Activated naive CD4-positive, alpha-beta T cell treated with anti-CD3 and anti-CD28 coated beads, Interleukin-2, amount 50 U/mL, for 16 hours (primary cell): ENCODE data around the gene GCNT2.
"Not testable (repeated sequence)": the region's sequence is repeated elsewhere in the genome, so short reads cannot be mapped to it uniquely, and the experiment has no call there.

Experiments used
- DNase-seq: peaks from one replicate; pipeline ENCODE4 v3.0.0-alpha.2; 2020

The GCNT2 gene

GRCh38 chr6:10613723-10614122, 92.6 kb downstream of the GCNT2 start:
- no peak for DNase-seq

DNA sequence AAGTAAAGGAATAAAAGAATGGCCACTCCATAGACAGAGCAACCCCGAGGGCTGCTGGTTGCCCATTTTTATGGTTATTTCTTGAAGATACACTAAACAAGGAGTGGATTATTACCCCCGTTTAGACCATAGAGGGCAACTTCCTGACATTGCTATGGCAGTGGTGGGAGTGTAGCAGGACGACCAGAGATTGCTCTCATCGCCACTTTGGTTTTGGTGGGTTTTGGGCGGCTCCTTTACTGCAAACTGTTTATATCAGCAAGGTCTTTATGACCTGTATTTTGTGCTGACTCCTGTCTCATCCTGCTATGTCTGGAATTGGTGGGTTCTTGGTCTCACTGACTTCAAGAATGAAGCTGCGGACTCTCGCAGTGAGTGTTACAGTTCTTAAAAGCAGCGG, 94.5 kb downstream of the GCNT2 start:
- no peak for DNase-seq

DNA sequence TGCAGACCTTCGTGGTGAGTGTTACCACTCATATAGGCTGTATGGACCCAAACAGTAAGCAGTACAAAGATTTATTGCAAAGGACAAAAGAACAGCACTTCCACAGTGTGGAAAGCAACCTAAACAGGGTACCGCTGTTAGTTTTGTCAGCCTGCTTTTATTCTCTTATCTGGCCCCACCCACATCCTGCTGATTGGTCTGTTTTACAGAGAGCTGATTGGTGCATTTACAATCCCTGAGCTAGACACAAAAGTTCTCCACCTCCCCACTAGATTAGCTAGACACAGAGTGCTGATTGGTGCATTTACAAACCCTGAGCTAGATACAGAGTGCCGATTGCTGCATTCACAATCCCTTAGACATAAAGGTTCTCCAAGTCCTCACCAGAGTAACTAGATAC, 95.1 kb downstream of the GCNT2 start:
- DNase-seq: not testable (repeated sequence)

- no peak for DNase-seq
Measured at GRCh38 chr6:10617008-10617696, 96.0 kb downstream of the GCNT2 start.

DNA sequence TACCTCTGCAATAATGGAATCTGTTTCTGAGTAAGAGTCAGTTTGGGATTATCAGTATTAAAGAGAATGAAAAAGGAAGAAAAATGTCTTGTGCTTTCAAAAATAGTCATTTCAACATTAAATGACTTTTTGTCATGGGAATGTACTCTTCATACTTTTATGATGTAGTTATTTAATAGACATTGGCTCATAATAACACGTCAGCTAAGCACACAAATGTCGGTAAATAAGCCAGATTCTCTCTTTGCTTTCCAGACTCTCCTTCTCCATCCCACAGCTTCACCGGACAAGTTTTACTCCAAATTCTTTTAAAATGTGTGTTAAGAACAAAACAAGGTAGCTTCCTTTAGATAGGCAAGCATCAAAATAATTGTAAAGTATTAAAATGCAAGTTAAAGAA, 97.3 kb downstream of the GCNT2 start:
- no peak for DNase-seq

- DNase-seq: no peak
Measured at GRCh38 chr6:10621213-10621612, 100.1 kb downstream of the GCNT2 start.

DNA sequence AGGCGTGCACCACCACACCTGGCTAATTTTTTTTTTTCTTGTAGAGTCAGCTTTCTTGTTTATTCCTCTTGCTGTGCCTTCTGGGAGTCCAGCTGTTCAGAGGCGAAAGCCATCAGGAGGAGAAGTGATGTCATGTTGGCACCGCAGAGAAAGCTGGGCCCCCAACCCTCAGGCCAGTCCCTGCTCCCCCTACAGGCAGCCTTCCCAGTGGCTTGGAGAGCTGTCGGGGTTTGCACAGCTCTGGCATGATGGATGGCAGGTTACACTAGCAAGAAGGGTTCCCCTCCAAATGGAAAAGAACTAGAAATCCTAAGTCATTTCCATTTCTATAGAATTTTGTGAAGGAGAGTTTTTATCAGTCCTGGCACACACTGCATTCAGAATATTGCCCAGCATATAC, 100.7 kb downstream of the GCNT2 start:
- DNase-seq: no peak

DNA sequence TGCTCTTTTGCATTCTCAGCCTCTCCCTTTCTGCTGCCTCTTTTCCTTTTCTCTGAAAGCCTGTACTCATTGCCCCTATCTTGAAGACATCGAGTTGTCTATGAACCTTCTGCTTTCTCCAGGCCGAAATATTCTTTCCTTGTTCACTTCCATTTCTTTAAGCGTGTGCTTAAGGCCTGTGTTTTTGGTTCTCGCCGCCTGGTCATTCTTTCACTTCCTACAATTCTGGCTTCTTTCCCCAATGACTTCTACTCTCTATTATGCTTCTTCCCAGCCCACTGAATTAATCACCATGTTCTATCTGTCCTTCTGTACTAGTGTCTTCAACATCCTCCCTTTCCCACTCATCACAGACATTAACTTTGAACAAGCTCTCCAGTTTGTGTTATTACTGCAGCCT, 103.7 kb downstream of the GCNT2 start:
- no peak for DNase-seq

GRCh38 chr6:10626154-10626741, 105.1 kb downstream of the GCNT2 start:
- DNase-seq: no peak

DNA sequence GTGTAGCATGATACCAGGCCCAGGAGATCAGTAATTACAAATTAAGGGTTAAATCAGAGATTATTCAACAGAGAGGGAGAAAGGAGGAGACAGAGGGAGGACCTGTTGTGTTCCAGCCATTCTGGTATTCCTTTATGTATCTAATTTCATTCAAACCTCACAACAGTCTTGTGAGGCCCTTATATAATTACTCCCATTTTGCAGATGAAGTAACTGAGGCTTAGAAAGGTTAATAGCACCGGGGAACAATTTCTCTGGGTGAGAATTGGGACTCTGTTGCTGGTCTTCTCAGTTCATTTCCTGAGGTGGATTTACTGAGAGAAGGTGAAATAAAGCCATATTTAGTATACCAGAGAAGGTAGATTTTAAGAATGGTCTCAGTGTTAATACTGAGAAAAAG, 106.6 kb downstream of the GCNT2 start:
- no peak for DNase-seq

DNA sequence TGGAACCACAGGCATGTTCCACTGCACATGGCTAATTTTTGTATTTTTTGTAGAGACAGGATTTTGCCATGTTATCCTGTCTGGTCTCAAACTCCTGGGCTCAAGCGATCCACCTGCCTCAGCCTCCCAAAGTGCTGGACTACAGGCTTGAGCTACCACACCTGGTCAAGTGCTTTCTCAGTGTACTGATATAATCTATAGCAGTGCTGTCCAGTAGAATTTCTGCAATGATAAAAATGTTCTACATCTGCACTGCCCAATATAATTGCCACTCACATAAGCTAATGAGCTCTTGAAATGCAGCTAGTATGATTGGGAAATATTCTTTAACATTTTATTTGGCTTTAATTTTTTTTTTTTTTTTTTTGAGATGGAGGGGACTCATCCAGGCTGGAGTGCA, 109.0 kb downstream of the GCNT2 start:
- no peak for DNase-seq

DNA sequence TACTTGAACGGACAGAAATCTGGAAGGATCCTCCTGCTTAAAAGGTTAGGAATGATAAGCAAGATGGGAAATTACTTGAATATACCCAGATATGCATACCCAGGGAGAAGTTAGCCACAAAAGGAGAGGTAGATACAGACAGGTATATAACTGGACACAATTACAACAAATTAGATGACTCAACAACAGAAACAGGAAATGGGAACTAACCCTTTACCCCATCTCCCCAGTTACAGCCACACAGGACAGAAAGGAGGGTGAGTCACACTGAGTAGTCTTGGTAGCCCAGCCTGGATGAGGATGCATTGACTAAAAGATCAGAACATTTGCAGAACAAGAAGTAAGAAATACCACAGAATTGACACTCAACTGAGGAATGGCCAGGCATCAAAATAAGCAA, 112.1 kb downstream of the GCNT2 start:
- DNase-seq: no peak

- no peak for DNase-seq
Measured at GRCh38 chr6:10640412-10640811, 119.3 kb downstream of the GCNT2 start.

- no peak for DNase-seq
Measured at GRCh38 chr6:10641528-10641927, 120.4 kb downstream of the GCNT2 start.

DNA sequence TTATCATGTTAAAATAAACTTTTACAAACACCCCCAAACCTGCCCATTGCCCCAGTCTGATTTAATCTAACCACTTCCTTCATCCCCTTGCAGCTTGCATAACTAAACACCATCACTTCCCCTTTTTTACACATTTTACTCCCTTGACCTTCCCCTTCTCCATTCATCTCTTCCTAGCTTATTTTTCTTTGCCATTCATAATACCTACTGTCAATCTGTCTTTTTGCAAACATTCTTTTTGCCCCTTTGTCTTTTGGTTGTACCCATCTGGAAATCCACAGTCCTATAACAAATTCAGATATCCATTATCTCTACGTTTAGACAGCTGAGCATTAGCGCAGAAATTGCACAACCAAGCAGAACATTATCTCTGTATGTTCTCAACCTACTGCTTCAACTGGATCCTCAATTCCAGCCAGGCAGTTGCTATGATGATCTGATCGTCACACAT, 122.1 kb downstream of the GCNT2 start:
- no peak for DNase-seq

DNA sequence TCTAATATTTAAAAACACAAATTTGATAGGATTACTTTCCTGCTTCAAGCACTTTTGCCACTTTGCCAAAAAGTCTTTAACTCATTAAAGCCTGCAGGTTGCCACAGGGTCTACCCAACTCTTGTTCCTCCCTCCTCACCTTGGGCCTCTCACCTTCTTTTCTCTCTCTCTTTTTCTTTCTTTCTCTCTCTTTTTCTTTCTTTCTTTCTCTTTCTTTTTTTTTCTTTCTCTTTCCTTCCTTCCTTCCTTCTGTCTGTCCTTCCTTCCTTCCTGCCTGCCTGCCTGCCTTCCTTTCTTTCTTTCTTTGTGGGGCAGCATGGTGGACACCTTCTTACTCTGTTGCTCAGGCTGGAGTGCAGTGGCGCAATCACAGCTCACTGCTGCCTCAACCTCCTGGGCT, 123.1 kb downstream of the GCNT2 start:
- no peak for DNase-seq

- no peak for DNase-seq
Measured at GRCh38 chr6:10655508-10656055, 134.4 kb downstream of the GCNT2 start.

DNA sequence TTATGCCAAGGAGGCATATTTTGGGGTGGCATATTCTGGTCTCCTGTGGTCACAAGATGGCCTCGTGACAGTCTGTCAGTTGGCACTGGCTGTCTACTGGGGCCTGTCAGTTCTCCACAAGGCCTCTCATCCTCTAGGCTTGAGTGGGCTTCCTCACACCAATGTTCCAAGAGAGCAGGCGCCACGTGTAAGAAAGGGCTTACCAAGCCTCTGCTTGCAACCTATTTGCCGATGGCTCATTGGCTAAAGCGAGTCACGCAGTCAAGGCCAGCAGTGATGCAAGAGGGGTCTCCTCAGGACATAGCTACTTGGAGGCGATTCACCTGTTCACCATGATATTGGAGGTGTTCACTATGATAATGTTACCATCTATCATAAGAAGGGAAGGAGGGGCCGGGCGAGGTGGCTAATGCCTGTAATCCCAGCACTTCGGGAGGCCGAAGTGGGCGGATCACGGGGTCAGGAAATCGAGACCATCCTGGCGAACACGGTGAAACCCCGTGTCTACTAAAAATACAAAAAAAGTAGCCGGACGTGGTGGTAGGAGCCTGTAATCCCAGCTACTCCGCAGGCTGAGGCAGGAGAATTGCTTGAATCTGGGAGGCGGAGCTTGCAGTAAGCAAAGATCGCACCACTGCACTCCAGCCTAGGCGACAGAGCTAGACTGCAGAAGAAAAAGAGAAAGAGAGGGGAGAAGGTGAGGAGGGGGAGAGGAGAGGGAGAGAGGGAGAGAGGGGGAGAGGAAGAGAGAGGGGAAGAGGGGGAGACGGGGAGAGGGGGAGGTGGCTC, 138.0 kb downstream of the GCNT2 start:
- DNase-seq: no peak

- no peak for DNase-seq
Measured at GRCh38 chr6:10659699-10660348, 138.7 kb downstream of the GCNT2 start.

DNA sequence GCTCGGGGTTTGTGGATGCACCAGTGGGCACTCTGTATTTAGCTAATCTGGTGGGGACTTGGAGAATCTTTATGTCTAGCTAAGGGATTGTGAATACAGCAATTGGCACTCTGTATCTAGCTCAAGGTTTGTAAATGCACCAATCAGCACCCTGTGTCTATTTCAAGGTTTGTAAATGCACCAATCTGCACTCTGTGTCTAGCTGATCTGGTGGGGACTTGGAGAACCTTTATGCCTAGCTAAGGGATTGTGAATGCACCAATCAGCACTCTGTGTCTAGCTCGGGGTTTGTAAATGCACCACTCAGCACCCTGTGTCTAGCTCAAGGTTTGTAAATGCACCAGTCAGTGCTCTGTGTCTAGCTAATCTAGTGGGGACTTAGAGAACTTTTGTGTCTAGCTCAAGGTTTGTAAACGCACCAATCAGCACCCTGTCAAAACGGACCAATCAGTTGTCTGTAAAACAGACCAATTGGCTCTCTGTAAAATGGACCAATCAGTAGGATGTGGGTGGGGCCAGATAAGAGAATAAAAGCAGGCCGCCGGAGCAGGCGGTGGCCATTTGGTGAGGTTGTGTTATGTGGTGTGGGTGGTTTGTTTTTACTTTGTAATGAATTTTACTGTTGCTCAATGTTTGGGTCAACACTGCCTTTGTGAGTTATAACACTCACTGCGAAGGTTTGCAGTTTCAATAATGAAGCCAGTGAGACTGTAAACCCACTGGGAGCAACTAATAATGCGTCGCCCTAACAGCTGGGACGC, 139.5 kb downstream of the GCNT2 start:
- not testable (repeated sequence) for DNase-seq

GRCh38 chr6:10662207-10662606, 141.1 kb downstream of the GCNT2 start:
- DNase-seq: no peak

DNA sequence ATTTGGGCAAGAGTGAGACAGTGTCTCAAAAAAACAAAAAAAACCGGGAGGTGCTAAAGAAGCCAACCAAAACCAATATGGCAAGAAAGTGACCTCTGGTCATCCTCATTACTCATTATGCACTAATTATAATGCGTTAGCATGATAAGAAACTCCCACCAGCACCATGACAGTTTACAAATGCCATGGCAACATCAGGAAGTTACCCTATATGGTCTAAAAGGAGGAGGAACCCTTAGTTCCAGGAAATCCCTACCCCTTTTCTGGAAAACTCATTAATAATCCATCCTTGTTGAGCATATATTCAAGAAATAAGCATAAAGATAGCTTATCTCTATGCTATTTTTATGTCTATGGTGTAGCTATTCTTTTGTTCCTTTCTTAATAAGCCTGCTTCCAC, 141.6 kb downstream of the GCNT2 start:
- no peak for DNase-seq

GRCh38 chr6:10665595-10665994, 144.4 kb downstream of the GCNT2 start:
- DNase-seq: not testable (repeated sequence)
